Ishikawa (cell line): ENCODE measurements around the gene CFAP77.

Source experiments
- CEBPB ChIP-seq: IDR thresholded peaks from 2 replicates; pipeline ENCODE4 v1.6.1; 2012
- CREB1 ChIP-seq: IDR thresholded peaks from 2 replicates; pipeline ENCODE4 v1.6.1; 2012; ENCODE audit warnings: low read depth
- EGR1 ChIP-seq: IDR thresholded peaks from 2 replicates; pipeline ENCODE4 v1.6.1; 2012
- EP300 ChIP-seq: IDR thresholded peaks from 2 replicates; pipeline ENCODE4 v1.6.1; 2012; ENCODE audit warnings: borderline replicate concordance
- FOXM1 ChIP-seq: IDR thresholded peaks from 2 replicates; pipeline ENCODE4 v1.6.1; 2012; ENCODE audit warnings: low read depth, borderline replicate concordance
- MAX ChIP-seq: IDR thresholded peaks from 2 replicates; pipeline ENCODE4 v1.6.1; 2012
- RAD21 ChIP-seq: IDR thresholded peaks from 2 replicates; pipeline ENCODE4 v1.6.1; 2012; ENCODE audit warnings: low read depth
- REST ChIP-seq: IDR thresholded peaks from 2 replicates; pipeline ENCODE4 v1.6.1; 2012; ENCODE audit warnings: low read depth, mild to moderate bottlenecking
- TAF1 ChIP-seq: IDR thresholded peaks from 2 replicates; pipeline ENCODE4 v1.6.1; 2012; ENCODE audit warnings: low read depth, mild to moderate bottlenecking
- TCF12 ChIP-seq: IDR thresholded peaks from 2 replicates; pipeline ENCODE4 v1.6.1; 2012; ENCODE audit warnings: low read depth
- TEAD4 ChIP-seq: IDR thresholded peaks from 2 replicates; pipeline ENCODE4 v1.6.1; 2012
- USF1 ChIP-seq: IDR thresholded peaks from 2 replicates; pipeline ENCODE4 v1.6.1; 2012
- YY1 ChIP-seq: IDR thresholded peaks from 2 replicates; pipeline ENCODE4 v1.6.1; 2012; ENCODE audit warnings: low read depth
- ZBTB7A ChIP-seq: IDR thresholded peaks from 2 replicates; pipeline ENCODE4 v1.6.1; 2012; ENCODE audit warnings: low read depth

DNA sequence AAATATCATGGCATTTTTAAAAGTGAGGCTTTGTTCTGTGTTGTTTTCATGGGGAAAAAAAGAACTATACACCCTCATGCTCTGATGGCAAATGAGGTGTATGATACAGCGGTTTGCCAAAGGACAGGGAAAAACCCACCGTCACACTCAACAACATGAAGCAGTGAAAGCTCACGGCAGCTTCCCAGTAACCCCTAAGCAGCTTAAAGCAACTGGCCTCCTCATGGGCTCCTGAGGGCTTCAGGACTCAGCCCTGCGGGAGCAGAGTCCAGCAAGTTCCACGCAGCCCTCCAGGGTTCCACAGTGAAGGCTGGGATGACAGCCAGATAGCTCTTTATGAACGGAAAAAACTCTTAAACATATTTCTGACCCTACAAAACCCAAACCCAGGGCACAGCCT, 185.3 kb downstream of the CFAP77 start:
- TF ChIP-seq EP300 (no peak), CREB1 (no peak), USF1 (no peak), RAD21 (no peak), CEBPB (no peak), MAX (no peak), FOXM1 (no peak), YY1 (no peak), TAF1 (no peak), TCF12 (no peak), ZBTB7A (no peak), REST (no peak), TEAD4 (no peak), EGR1 (no peak)
